Measurements from ENCODE around the gene CCDC149.

CCDC149 gene

GRCh38 chr4:24858026-24858425 lies 54.8 kb downstream of the CCDC149 start:
- H3K4me3 Mint-ChIP-seq, result no peak overlapping the region
- peaks cover 9% of the 10 kb centered on the region for H3K9me3 Mint-ChIP-seq
- H3K36me3 Mint-ChIP-seq (ENCODE audit: low read depth), result peaks cover 8% of the 10 kb centered on the region
- intact Hi-C loops (cut with micrococcal nuclease), result no loop called here
- no peak overlapping the region for H3K27ac Mint-ChIP-seq
- no peaks in the 10 kb centered on the region for H3K27me3 Mint-ChIP-seq
- peaks cover 5% of the 10 kb centered on the region for H3K4me1 Mint-ChIP-seq (ENCODE audit: low read depth)

GRCh38 chr4:24856586-24856985 lies 56.3 kb downstream of the CCDC149 start:
- Mint-ChIP-seq H3K4me1 (ENCODE audit: low read depth) (peaks cover 11% of the 10 kb centered on the region), H3K27ac (no peak overlapping the region), H3K27me3 (no peaks in the 10 kb centered on the region), H3K9me3 (no peaks in the 10 kb centered on the region), H3K36me3 (ENCODE audit: low read depth) (peaks cover 6% of the 10 kb centered on the region), H3K4me3 (no peak overlapping the region)
- intact Hi-C loops (cut with micrococcal nuclease), result no loop called here

GRCh38 chr4:24855741-24856140 lies 57.1 kb downstream of the CCDC149 start:
- intact Hi-C loops (cut with micrococcal nuclease), result no loop called here
- peaks cover 11% of the 10 kb centered on the region for H3K4me1 Mint-ChIP-seq (ENCODE audit: low read depth)
- no peak overlapping the region for H3K27ac Mint-ChIP-seq
- peaks cover 13% of the 10 kb centered on the region for H3K36me3 Mint-ChIP-seq (ENCODE audit: low read depth)
- no peaks in the 10 kb centered on the region for H3K27me3 Mint-ChIP-seq
- no peaks in the 10 kb centered on the region for H3K9me3 Mint-ChIP-seq
- no peak overlapping the region for H3K4me3 Mint-ChIP-seq

DNA sequence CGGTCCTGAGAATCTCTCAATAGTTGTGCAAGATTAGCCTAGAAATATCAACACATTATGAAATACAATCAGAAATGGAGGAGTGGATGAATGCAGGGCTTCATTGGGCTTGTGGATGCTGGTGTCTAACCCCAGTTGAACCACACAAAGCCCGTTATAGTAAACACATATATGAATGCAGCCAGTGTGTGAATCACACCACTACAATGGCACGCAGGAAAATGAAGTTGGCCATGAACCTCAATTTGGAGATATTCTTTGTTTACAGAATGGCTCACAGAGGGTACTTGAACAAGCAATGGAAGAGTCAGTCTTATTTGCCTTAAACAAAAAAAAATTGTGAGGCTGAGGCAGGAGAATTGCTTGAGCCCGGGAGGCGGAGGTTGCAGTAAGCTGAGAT lies 59.7 kb downstream of the CCDC149 start:
- Mint-ChIP-seq H3K36me3 (ENCODE audit: low read depth) (peaks cover 23% of the 10 kb centered on the region), H3K27me3 (no peaks in the 10 kb centered on the region), H3K27ac (no peak overlapping the region), H3K9me3 (no peaks in the 10 kb centered on the region), H3K4me1 (ENCODE audit: low read depth) (peaks cover 11% of the 10 kb centered on the region), H3K4me3 (no peak overlapping the region)
- intact Hi-C loops (cut with micrococcal nuclease), result no loop called here

- H3K27me3 Mint-ChIP-seq, result no peaks in the 10 kb centered on the region
- H3K27ac Mint-ChIP-seq, result no peak overlapping the region
- no peak overlapping the region for H3K4me3 Mint-ChIP-seq
- peaks cover 23% of the 10 kb centered on the region for H3K36me3 Mint-ChIP-seq (ENCODE audit: low read depth)
- no peaks in the 10 kb centered on the region for H3K9me3 Mint-ChIP-seq
- intact Hi-C loops (cut with micrococcal nuclease), result no loop called here
- H3K4me1 Mint-ChIP-seq (ENCODE audit: low read depth), result peaks cover 5% of the 10 kb centered on the region
These were observed 62.2 kb downstream of the CCDC149 start for GRCh38 chr4:24850674-24851073.

DNA sequence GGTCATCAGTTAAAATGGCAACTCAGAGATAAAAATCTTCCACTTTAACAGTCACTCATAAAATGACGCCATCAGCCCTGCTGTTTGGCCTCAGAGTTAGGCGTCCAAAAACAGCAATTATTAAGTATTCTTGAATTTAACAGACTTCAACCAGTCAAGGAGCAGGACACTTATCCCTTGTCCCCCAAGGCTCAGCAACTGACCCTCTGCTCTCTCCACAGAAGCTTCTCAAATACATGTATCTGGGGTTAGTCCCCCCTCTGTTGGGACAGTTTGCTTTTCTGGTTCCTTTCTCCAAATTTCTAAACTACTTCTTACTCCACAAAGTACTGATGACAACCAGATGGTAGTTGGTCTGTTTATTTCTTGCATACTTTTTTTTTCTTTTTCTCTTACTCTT lies 63.1 kb downstream of the CCDC149 start:
- Mint-ChIP-seq H3K9me3 (no peaks in the 10 kb centered on the region), H3K36me3 (ENCODE audit: low read depth) (peaks cover 23% of the 10 kb centered on the region), H3K27me3 (no peaks in the 10 kb centered on the region), H3K4me1 (ENCODE audit: low read depth) (peaks cover 5% of the 10 kb centered on the region), H3K27ac (no peak overlapping the region), H3K4me3 (no peak overlapping the region)
- intact Hi-C loops (cut with micrococcal nuclease), result no loop called here

- intact Hi-C loops (cut with micrococcal nuclease), result no loop called here
- H3K27ac Mint-ChIP-seq, result no peak overlapping the region
- H3K27me3 Mint-ChIP-seq, result no peaks in the 10 kb centered on the region
- H3K36me3 Mint-ChIP-seq (ENCODE audit: low read depth), result peaks cover 23% of the 10 kb centered on the region
- no peak overlapping the region for H3K4me3 Mint-ChIP-seq
- peaks cover 5% of the 10 kb centered on the region for H3K4me1 Mint-ChIP-seq (ENCODE audit: low read depth)
- no peaks in the 10 kb centered on the region for H3K9me3 Mint-ChIP-seq
These were observed 63.5 kb downstream of the CCDC149 start for GRCh38 chr4:24849351-24849750.

GRCh38 chr4:24846716-24847115 lies 66.1 kb downstream of the CCDC149 start:
- Mint-ChIP-seq H3K4me3 (no peak overlapping the region), H3K27me3 (no peaks in the 10 kb centered on the region), H3K9me3 (no peaks in the 10 kb centered on the region), H3K27ac (no peak overlapping the region), H3K36me3 (ENCODE audit: low read depth) (peaks cover 17% of the 10 kb centered on the region), H3K4me1 (ENCODE audit: low read depth) (no peaks in the 10 kb centered on the region)
- intact Hi-C loops (cut with micrococcal nuclease), result no loop called here

- H3K27me3 Mint-ChIP-seq, result no peaks in the 10 kb centered on the region
- no peaks in the 10 kb centered on the region for H3K9me3 Mint-ChIP-seq
- no peak overlapping the region for H3K27ac Mint-ChIP-seq
- H3K4me3 Mint-ChIP-seq, result no peak overlapping the region
- no peaks in the 10 kb centered on the region for H3K4me1 Mint-ChIP-seq (ENCODE audit: low read depth)
- H3K36me3 Mint-ChIP-seq (ENCODE audit: low read depth), result peaks cover 11% of the 10 kb centered on the region
- intact Hi-C loops (cut with micrococcal nuclease), result no loop called here
These were observed 66.9 kb downstream of the CCDC149 start for GRCh38 chr4:24845902-24846301.

DNA sequence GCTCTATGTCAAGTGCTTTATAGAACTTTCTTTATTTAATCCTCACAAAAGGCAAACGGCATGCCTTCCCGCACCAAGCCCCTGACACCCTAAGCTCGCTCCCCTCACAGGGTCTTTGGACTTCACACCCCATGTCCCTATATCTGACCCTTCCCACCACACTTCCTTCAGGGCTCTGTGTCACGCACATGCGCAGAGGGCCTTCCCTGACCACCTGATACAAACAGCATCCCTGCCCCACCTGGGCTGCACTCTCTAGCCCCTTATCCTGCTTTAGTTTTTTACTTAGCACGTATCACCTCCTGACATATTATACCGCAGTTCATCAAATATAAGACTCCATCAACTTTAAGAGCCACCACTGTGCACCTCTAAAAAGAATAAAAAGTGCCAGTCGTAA lies 67.7 kb downstream of the CCDC149 start:
- H3K9me3 Mint-ChIP-seq, result no peaks in the 10 kb centered on the region
- no peaks in the 10 kb centered on the region for H3K4me1 Mint-ChIP-seq (ENCODE audit: low read depth)
- peaks cover 5% of the 10 kb centered on the region for H3K36me3 Mint-ChIP-seq (ENCODE audit: low read depth)
- no peak overlapping the region for H3K27ac Mint-ChIP-seq
- intact Hi-C loops (cut with micrococcal nuclease), result no loop called here
- H3K4me3 Mint-ChIP-seq, result no peak overlapping the region
- no peaks in the 10 kb centered on the region for H3K27me3 Mint-ChIP-seq

GRCh38 chr4:24843096-24843495 lies 69.7 kb downstream of the CCDC149 start:
- Mint-ChIP-seq H3K9me3 (no peaks in the 10 kb centered on the region), H3K27ac (no peak overlapping the region), H3K27me3 (no peaks in the 10 kb centered on the region), H3K4me3 (no peak overlapping the region), H3K4me1 (ENCODE audit: low read depth) (no peaks in the 10 kb centered on the region), H3K36me3 (ENCODE audit: low read depth) (no peaks in the 10 kb centered on the region)
- intact Hi-C loops (cut with micrococcal nuclease), result no loop called here

GRCh38 chr4:24842356-24842755 lies 70.5 kb downstream of the CCDC149 start:
- no peaks in the 10 kb centered on the region for H3K9me3 Mint-ChIP-seq
- H3K27me3 Mint-ChIP-seq, result no peaks in the 10 kb centered on the region
- H3K36me3 Mint-ChIP-seq (ENCODE audit: low read depth), result peaks cover under 1% of the 10 kb centered on the region
- no peak overlapping the region for H3K27ac Mint-ChIP-seq
- H3K4me1 Mint-ChIP-seq (ENCODE audit: low read depth), result no peaks in the 10 kb centered on the region
- H3K4me3 Mint-ChIP-seq, result no peak overlapping the region
- intact Hi-C loops (cut with micrococcal nuclease), result no loop called here

- Mint-ChIP-seq H3K36me3 (ENCODE audit: low read depth) (peaks cover 11% of the 10 kb centered on the region), H3K4me1 (ENCODE audit: low read depth) (no peaks in the 10 kb centered on the region), H3K4me3 (no peak overlapping the region), H3K27ac (no peak overlapping the region), H3K27me3 (no peaks in the 10 kb centered on the region), H3K9me3 (no peaks in the 10 kb centered on the region)
- intact Hi-C loops (cut with micrococcal nuclease), result no loop called here
These were observed 71.9 kb downstream of the CCDC149 start for GRCh38 chr4:24840826-24841543.

- Mint-ChIP-seq H3K36me3 (ENCODE audit: low read depth) (peaks cover 11% of the 10 kb centered on the region), H3K4me1 (ENCODE audit: low read depth) (no peaks in the 10 kb centered on the region), H3K27me3 (no peaks in the 10 kb centered on the region), H3K27ac (no peak overlapping the region), H3K9me3 (no peaks in the 10 kb centered on the region), H3K4me3 (no peak overlapping the region)
- intact Hi-C loops (cut with micrococcal nuclease), result no loop called here
These were observed 72.5 kb downstream of the CCDC149 start for GRCh38 chr4:24840362-24840761.

DNA sequence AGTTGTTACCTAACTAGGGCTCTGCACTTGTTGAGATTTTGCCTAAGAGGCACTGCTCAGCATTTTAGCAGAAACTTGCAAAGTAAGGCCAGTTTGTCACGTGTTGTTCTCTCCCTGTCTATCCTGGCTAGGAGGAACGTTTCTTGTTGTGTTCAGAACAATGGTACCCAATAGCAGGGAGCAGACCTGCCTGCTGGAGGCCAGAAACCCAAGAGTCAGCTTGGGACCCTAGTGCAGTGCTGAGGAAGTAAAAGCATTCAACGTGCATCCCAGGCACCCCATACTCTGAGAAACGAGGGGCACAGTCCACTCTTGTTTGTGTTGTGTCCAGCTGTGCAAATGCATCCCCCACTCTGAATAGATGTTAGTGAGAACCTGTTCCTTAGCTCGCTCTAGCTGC lies 75.1 kb downstream of the CCDC149 start:
- Mint-ChIP-seq H3K36me3 (ENCODE audit: low read depth) (peaks cover 18% of the 10 kb centered on the region), H3K4me3 (no peak overlapping the region), H3K4me1 (ENCODE audit: low read depth) (no peaks in the 10 kb centered on the region), H3K27ac (no peak overlapping the region), H3K9me3 (no peaks in the 10 kb centered on the region), H3K27me3 (no peaks in the 10 kb centered on the region)
- intact Hi-C loops (cut with micrococcal nuclease), result no loop called here

All from dendritic cell treated with granulocyte-macrophage colony-stimulating factor and Interleukin-4, amounts not matched to agents 40 ng/mL and 50 ng/mL, for 4 days (primary cell).